Uterus (tissue), 2 donors: ENCODE data around the gene MECP2.

Source experiments
- POLR2A ChIP-seq, 2 donors: fragments of 450-650 bp; IDR thresholded peaks; one replicate each; pipeline ENCODE4 v1.6.1; 2016; ENCODE audit warnings: antibody characterized with exemption in 2 of 2, mild to moderate bottlenecking in 1 of 2, moderate library complexity in 1 of 2
- TF ChIP-seq, protein P1 (sequence below), 4 experiments: fragments of 200-600 bp in 2 of 4; fragments of 450-650 bp in 2 of 4; sonication (generic) in 2 of 4; IDR thresholded peaks; one replicate each; pipeline ENCODE4 v1.5.1; 2016 to 2019; ENCODE audit warnings: antibody characterized with exemption in 4 of 4, mild to moderate bottlenecking in 2 of 4, moderate library complexity in 1 of 4

- TF ChIP-seq, protein P1, sequence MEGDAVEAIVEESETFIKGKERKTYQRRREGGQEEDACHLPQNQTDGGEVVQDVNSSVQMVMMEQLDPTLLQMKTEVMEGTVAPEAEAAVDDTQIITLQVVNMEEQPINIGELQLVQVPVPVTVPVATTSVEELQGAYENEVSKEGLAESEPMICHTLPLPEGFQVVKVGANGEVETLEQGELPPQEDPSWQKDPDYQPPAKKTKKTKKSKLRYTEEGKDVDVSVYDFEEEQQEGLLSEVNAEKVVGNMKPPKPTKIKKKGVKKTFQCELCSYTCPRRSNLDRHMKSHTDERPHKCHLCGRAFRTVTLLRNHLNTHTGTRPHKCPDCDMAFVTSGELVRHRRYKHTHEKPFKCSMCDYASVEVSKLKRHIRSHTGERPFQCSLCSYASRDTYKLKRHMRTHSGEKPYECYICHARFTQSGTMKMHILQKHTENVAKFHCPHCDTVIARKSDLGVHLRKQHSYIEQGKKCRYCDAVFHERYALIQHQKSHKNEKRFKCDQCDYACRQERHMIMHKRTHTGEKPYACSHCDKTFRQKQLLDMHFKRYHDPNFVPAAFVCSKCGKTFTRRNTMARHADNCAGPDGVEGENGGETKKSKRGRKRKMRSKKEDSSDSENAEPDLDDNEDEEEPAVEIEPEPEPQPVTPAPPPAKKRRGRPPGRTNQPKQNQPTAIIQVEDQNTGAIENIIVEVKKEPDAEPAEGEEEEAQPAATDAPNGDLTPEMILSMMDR (IDR thresholded peaks at IDR 0.05), result no peak
- TF ChIP-seq POLR2A (IDR thresholded peaks at IDR 0.05), result no peak
Measured at GRCh38 chrX:154061801-154062200, 35.7 kb downstream of the MECP2 start.
